H54 (cell line): Measurements from ENCODE around the gene RELN.

Source experiments
- DNase-seq: peaks from one replicate; pipeline ENCODE4 v3.0.0; 2011; ENCODE audit warnings: low spot score, mixed read lengths; ENCODE audit not compliant: insufficient read length
- FAIRE-seq: peaks from 3 replicates; lab custom pipeline; 2011; peaks lifted over from hg19 to GRCh38; lab: Jason Lieb, UNC
- POLR2A ChIP-seq: IDR thresholded peaks from 2 replicates; pipeline ENCODE4 v1.6.1; 2011; ENCODE audit warnings: low read depth, mild to moderate bottlenecking, low read length

The RELN gene

DNA sequence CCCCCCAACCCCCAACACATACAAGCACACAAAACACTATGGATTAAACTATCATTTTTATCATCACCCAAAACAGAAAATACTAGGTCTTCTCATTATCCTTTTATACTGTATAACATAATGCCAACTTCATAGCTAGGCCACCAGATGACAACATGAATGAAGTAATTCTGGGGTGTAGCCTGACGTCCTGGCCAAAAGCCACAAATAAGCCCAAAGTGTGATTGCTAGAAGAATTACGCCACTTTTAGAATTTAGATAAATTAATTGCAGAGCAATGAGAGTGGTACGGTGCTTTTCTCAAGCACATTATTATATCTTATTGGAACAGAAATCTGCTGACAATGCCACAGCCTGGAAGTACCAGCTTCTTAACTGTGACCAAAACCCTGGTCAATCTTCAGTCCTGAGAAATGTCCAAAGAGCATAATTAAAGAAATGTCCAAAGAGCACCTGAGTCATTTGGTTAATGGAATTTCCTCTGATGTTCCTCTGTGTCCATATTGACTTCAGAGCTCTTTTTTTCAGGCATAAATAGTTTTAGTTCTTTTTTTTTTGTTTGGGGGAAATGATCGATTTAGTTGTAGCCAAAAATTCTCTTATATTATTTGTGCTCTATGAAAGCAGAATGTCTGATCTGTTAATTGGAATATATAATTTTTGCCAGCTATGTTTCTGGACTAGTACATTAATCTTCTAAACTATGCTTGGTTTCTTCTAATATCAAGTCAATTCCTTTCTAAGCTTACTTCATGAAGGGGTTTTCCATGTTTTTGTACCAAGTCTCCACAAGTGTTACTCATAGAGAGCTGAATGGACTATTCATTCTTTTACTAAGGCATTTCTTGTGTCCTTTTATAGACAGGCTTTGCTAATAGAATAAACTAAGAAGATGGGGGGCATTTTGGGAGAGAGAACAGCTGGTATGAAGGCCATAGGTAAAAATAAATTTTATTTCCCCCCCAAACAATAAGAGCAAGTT lies 310.0 kb downstream of the RELN start:
- no peak for DNase-seq
- TF ChIP-seq POLR2A = no peak
- no peak for FAIRE-seq

DNA sequence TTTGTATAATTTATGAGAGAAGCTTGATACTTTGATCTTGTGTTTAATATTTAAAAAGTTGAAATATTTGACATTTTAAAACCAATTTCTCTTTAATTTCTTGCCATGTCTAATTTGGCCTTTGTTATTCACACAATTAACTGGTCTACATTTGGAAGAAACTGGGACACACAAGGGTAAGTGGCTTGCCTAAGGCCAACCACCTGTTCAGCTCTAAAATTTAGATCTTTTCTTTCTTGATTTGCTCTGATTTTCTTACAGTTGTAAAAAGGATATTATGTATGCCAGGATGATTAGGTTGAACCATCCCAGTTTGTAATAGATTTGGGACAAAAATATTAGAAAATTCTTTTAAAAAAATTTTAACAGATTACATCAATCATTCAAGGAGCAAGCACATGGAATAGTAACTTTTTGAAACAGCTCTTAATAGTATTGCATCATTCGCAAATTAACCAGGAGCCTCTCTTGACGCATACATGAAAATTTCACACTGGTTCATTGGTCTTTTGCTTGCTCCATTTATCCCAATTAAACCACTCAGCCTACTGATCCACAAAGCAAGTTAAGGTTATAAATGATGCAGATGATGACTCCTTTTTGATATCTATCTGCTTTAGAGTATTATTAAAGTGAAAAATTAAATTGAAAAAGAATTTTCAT lies 321.0 kb downstream of the RELN start:
- DNase-seq (no peak), FAIRE-seq (no peak)
- TF ChIP-seq POLR2A = no peak

GRCh38 chr7:103666326-103666725 lies 323.1 kb downstream of the RELN start:
- TF ChIP-seq POLR2A = no peak
- DNase-seq (no peak), FAIRE-seq (no peak)

- DNase-seq (no peak), FAIRE-seq (no peak)
- no peak for TF ChIP-seq POLR2A
These were observed 324.9 kb downstream of the RELN start for GRCh38 chr7:103664577-103664976.

- DNase-seq (no peak), FAIRE-seq (peak; percentile 43)
- TF ChIP-seq POLR2A = no peak
These were observed 328.7 kb downstream of the RELN start for GRCh38 chr7:103660455-103661371.

DNA sequence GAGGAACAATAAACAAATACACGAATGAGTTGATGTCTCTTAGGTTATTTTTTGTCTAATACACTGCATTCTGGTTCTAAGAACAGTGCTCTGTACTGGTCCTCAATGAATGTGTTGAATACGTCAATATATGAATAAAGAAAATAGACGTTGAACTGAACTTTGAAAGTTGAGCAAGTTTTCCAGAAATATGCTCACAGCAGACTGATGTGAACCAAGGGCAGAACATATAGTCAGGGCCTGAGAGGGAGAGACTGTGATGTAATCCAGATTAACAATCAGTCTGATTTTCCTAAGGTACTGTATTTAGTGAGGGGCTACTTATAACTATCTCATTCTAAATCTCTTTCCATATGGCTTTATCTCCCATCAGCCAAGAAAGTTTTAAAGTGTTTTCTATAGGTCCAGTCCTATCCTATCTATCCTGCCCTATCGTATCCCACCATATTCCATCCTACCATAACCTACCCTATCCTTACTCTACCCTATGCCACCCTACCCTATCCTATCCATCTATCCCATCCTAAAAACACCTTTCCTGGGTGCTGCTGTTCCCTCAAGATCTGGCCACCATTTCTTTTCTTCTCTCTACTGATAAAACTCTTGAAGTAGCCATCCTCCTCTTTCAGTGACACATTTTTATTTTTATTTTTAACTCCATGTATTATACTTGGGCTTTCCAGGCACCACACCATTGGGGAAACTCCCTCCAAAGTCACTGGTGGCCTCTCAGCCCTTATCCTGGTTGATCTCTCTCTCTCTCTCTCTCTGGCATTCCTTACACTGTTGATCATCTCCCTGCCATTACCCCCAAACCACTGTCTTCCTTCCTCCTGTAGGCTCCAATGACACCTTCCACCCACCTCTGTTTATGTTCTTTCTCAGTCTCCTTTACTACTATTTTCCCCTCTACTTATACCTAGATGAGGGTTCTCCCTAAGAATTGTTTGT lies 331.1 kb downstream of the RELN start:
- FAIRE-seq (no peak), DNase-seq (no peak)
- no peak for TF ChIP-seq POLR2A

- DNase-seq = no peak
- TF ChIP-seq POLR2A = no peak
- FAIRE-seq = no peak
These were observed 332.0 kb downstream of the RELN start for GRCh38 chr7:103657474-103657894.

GRCh38 chr7:103656221-103656620 lies 333.2 kb downstream of the RELN start:
- FAIRE-seq = no peak
- no peak for TF ChIP-seq POLR2A
- DNase-seq = no peak

GRCh38 chr7:103651593-103652377 lies 337.7 kb downstream of the RELN start:
- TF ChIP-seq POLR2A = no peak
- DNase-seq = no peak
- no peak for FAIRE-seq

- DNase-seq = no peak
- no peak for TF ChIP-seq POLR2A
- FAIRE-seq = no peak
These were observed 340.4 kb downstream of the RELN start for GRCh38 chr7:103649052-103649451.

DNA sequence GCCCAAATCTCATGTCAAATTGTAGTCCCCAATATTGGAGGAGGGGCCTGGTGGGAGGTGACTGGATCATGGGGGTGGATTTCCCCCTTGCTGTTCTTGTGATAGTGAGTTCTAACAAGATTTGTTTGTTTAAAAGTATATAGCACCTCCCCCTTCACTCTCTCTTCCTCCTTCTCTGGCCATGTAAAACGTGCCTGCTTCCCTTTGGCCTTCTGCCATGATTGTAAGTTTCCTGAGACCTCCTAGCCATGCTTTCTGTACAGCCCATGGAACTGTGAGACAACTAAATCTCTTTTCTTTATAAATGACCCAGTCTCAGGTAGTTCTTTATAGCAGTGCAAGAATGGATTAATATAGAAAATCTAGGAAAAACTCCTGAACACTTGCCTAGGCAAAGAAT lies 341.3 kb downstream of the RELN start:
- TF ChIP-seq POLR2A = no peak
- no peak for FAIRE-seq
- no peak for DNase-seq

- TF ChIP-seq POLR2A = no peak
- FAIRE-seq (no peak), DNase-seq (no peak)
These were observed 345.1 kb downstream of the RELN start for GRCh38 chr7:103644319-103644718.
